ENCODE measurements around the gene GPR68. TPM values are rescaled to one million over a fixed set of nuclear protein-coding genes. Genes with fewer than 3 reads are reported as not detected.

The GPR68 gene
- total RNA-seq, 1 donor from 2014 or later = 0.41 TPM

GRCh38 chr14:91290986-91291385 lies 46.5 kb upstream of the GPR68 start:
- TF ChIP-seq CTCF (IDR thresholded peaks at IDR 0.05; ENCODE audit: borderline replicate concordance) = no peak
- no peaks in the 10 kb centered on the region for H3K27me3 ChIP-seq (ENCODE audit: low read depth)
- H3K9me3 ChIP-seq (replicated peaks) = no peaks in the 10 kb centered on the region
- DNase-seq = no peak
- intact Hi-C loops (cut with micrococcal nuclease) = no loop called here
- H3K36me3 ChIP-seq = no peaks in the 10 kb centered on the region
- no peaks in the 10 kb centered on the region for H3K4me1 ChIP-seq
- no peak overlapping the region for H3K4me3 ChIP-seq
- H3K27ac ChIP-seq (replicated peaks) = no peak overlapping the region

GRCh38 chr14:91289464-91289863 lies 45.0 kb upstream of the GPR68 start:
- no peak for DNase-seq
- no peaks in the 10 kb centered on the region for H3K36me3 ChIP-seq
- H3K4me1 ChIP-seq = peaks cover 7% of the 10 kb centered on the region
- H3K27me3 ChIP-seq (ENCODE audit: low read depth) = no peaks in the 10 kb centered on the region
- intact Hi-C loops (cut with micrococcal nuclease) = loop anchor here (5.0 to 10.0 kb wide), 2 partner anchors 107 to 395 kb away; no protein-coding TSS in a partner anchor
- H3K9me3 ChIP-seq (replicated peaks) = no peaks in the 10 kb centered on the region
- no peak overlapping the region for H3K4me3 ChIP-seq
- no peak overlapping the region for H3K27ac ChIP-seq (replicated peaks)
- no peak for TF ChIP-seq CTCF (IDR thresholded peaks at IDR 0.05; ENCODE audit: borderline replicate concordance)

GRCh38 chr14:91288876-91289275 lies 44.4 kb upstream of the GPR68 start:
- Histone ChIP-seq H3K36me3 (no peaks in the 10 kb centered on the region), H3K4me1 (peaks cover 13% of the 10 kb centered on the region), H3K27ac (replicated peaks) (no peak overlapping the region), H3K4me3 (no peak overlapping the region), H3K9me3 (replicated peaks) (no peaks in the 10 kb centered on the region), H3K27me3 (ENCODE audit: low read depth) (no peaks in the 10 kb centered on the region)
- TF ChIP-seq CTCF (IDR thresholded peaks at IDR 0.05; ENCODE audit: borderline replicate concordance) = no peak
- intact Hi-C loops (cut with micrococcal nuclease) = loop anchor here (5.0 to 10.0 kb wide), 2 partner anchors 107 to 394 kb away; no protein-coding TSS in a partner anchor
- no peak for DNase-seq

GRCh38 chr14:91286530-91286937 lies 42.0 kb upstream of the GPR68 start:
- intact Hi-C loops (cut with micrococcal nuclease) = loop anchor here (5.0 to 10.0 kb wide), 2 partner anchors 104 to 392 kb away; no protein-coding TSS in a partner anchor
- no peak overlapping the region for H3K4me3 ChIP-seq
- H3K27me3 ChIP-seq (ENCODE audit: low read depth) = no peaks in the 10 kb centered on the region
- H3K36me3 ChIP-seq = peaks cover 8% of the 10 kb centered on the region
- H3K4me1 ChIP-seq = peaks cover 18% of the 10 kb centered on the region
- TF ChIP-seq CTCF (IDR thresholded peaks at IDR 0.05; ENCODE audit: borderline replicate concordance) = peak; percentile 90
- peaks cover 8% of the 10 kb centered on the region for H3K9me3 ChIP-seq (replicated peaks)
- no peak overlapping the region for H3K27ac ChIP-seq (replicated peaks)
- peak; percentile 71 for DNase-seq

- H3K36me3 ChIP-seq = peaks cover 8% of the 10 kb centered on the region
- H3K27me3 ChIP-seq (ENCODE audit: low read depth) = no peaks in the 10 kb centered on the region
- H3K4me1 ChIP-seq = peaks cover 18% of the 10 kb centered on the region
- H3K9me3 ChIP-seq (replicated peaks) = peaks cover 8% of the 10 kb centered on the region
- intact Hi-C loops (cut with micrococcal nuclease) = loop anchor here (5.0 to 10.0 kb wide), 2 partner anchors 103 to 390 kb away; no protein-coding TSS in a partner anchor
- DNase-seq = no peak
- no peak overlapping the region for H3K4me3 ChIP-seq
- no peak for TF ChIP-seq CTCF (IDR thresholded peaks at IDR 0.05; ENCODE audit: borderline replicate concordance)
- H3K27ac ChIP-seq (replicated peaks) = no peak overlapping the region
Measured at GRCh38 chr14:91284791-91285548, 40.5 kb upstream of the GPR68 start.

All from left ventricle myocardium inferior (tissue), 1 donor.